Measurements from ENCODE around the gene ATG13.
"Not testable (repeated sequence)": the region's sequence is repeated elsewhere in the genome, so short reads cannot be mapped to it uniquely, and the experiment has no call there.

The ATG13 gene

GRCh38 chr11:46700241-46701077 is 83.1 kb downstream of the ATG13 start, which contains the start of the genes ARHGAP1 and ZNF408:
Gene ARHGAP1, minus strand, starts transcription at chr11:46700619. Its CDS starts 4,512 bp downstream, at chr11:46696107.
Gene ZNF408, plus strand, starts transcription at chr11:46701031. Its CDS starts 17 bp downstream, at chr11:46701048.
- H3K4me3 Mint-ChIP-seq: peak within 1 kb of the TSS; percentile 96
- no peaks in the 10 kb centered on the region for H3K9me3 Mint-ChIP-seq
- peak within 1 kb of the TSS; percentile 92 for H3K27ac Mint-ChIP-seq (ENCODE audit: low read depth)
- H3K27me3 Mint-ChIP-seq: no peaks in the 10 kb centered on the region
- H3K36me3 Mint-ChIP-seq (ENCODE audit: insufficient read depth): peaks cover 26% of the 10 kb centered on the region
- DNase-seq (ENCODE audit: low spot score in 2 of 2) (peak; percentile 98), ATAC-seq (replicated peaks; ENCODE audit: extremely low read depth, poor library complexity, severe bottlenecking) (peak; percentile 97)
- peaks cover 56% of the 10 kb centered on the region for H3K4me1 Mint-ChIP-seq

- ATAC-seq (replicated peaks; ENCODE audit: extremely low read depth, poor library complexity, severe bottlenecking): no peak
- no peaks in the 10 kb centered on the region for H3K9me3 Mint-ChIP-seq
- H3K4me3 Mint-ChIP-seq: peak overlapping the region; percentile 96
- no peak for DNase-seq (ENCODE audit: low spot score in 2 of 2)
- H3K36me3 Mint-ChIP-seq (ENCODE audit: insufficient read depth): peaks cover 31% of the 10 kb centered on the region
- peak overlapping the region; percentile 92 for H3K27ac Mint-ChIP-seq (ENCODE audit: low read depth)
- peaks cover 52% of the 10 kb centered on the region for H3K4me1 Mint-ChIP-seq
- no peaks in the 10 kb centered on the region for H3K27me3 Mint-ChIP-seq
Observed at GRCh38 chr11:46701078-46701654, 83.8 kb downstream of the ATG13 start.

- Mint-ChIP-seq H3K27ac (ENCODE audit: low read depth) (no peak overlapping the region), H3K36me3 (ENCODE audit: insufficient read depth) (peaks cover 38% of the 10 kb centered on the region), H3K9me3 (no peaks in the 10 kb centered on the region), H3K4me3 (no peak overlapping the region), H3K4me1 (peaks cover 35% of the 10 kb centered on the region), H3K27me3 (no peaks in the 10 kb centered on the region)
- DNase-seq (ENCODE audit: low spot score in 2 of 2) (no peak), ATAC-seq (replicated peaks; ENCODE audit: extremely low read depth, poor library complexity, severe bottlenecking) (no peak)
Observed at GRCh38 chr11:46705070-46705688, 87.8 kb downstream of the ATG13 start.

- Mint-ChIP-seq H3K9me3 (no peaks in the 10 kb centered on the region), H3K4me1 (peaks cover 23% of the 10 kb centered on the region), H3K4me3 (no peak overlapping the region), H3K27ac (ENCODE audit: low read depth) (peak overlapping the region; percentile 57), H3K27me3 (no peaks in the 10 kb centered on the region), H3K36me3 (ENCODE audit: insufficient read depth) (peaks cover 30% of the 10 kb centered on the region)
- DNase-seq (ENCODE audit: low spot score in 2 of 2) (no peak), ATAC-seq (replicated peaks; ENCODE audit: extremely low read depth, poor library complexity, severe bottlenecking) (no peak)
Observed at GRCh38 chr11:46706886-46707285, 89.5 kb downstream of the ATG13 start.

- not testable (repeated sequence) for DNase-seq (ENCODE audit: low spot score in 2 of 2); ATAC-seq (replicated peaks; ENCODE audit: extremely low read depth, poor library complexity, severe bottlenecking); H3K4me1 Mint-ChIP-seq; H3K9me3 Mint-ChIP-seq; H3K4me3 Mint-ChIP-seq; H3K27ac Mint-ChIP-seq (ENCODE audit: low read depth); H3K27me3 Mint-ChIP-seq
- H3K36me3 Mint-ChIP-seq (ENCODE audit: insufficient read depth): peaks cover 19% of the 10 kb centered on the region
Observed at GRCh38 chr11:46709351-46709750, 92.0 kb downstream of the ATG13 start.

GRCh38 chr11:46710821-46711269 is 93.5 kb downstream of the ATG13 start:
- H3K36me3 Mint-ChIP-seq (ENCODE audit: insufficient read depth): peaks cover 16% of the 10 kb centered on the region
- DNase-seq (ENCODE audit: low spot score in 2 of 2) (no peak), ATAC-seq (replicated peaks; ENCODE audit: extremely low read depth, poor library complexity, severe bottlenecking) (no peak)
- peaks cover 6% of the 10 kb centered on the region for H3K4me1 Mint-ChIP-seq
- no peak overlapping the region for H3K4me3 Mint-ChIP-seq
- no peaks in the 10 kb centered on the region for H3K9me3 Mint-ChIP-seq
- no peaks in the 10 kb centered on the region for H3K27me3 Mint-ChIP-seq
- no peak overlapping the region for H3K27ac Mint-ChIP-seq (ENCODE audit: low read depth)

GRCh38 chr11:46711303-46711702 is 94.0 kb downstream of the ATG13 start:
- Mint-ChIP-seq H3K4me1 (peaks cover 6% of the 10 kb centered on the region), H3K27ac (ENCODE audit: low read depth) (no peak overlapping the region), H3K4me3 (no peak overlapping the region), H3K36me3 (ENCODE audit: insufficient read depth) (peaks cover 12% of the 10 kb centered on the region), H3K9me3 (no peaks in the 10 kb centered on the region), H3K27me3 (no peaks in the 10 kb centered on the region)
- ATAC-seq (replicated peaks; ENCODE audit: extremely low read depth, poor library complexity, severe bottlenecking) (no peak), DNase-seq (ENCODE audit: low spot score in 2 of 2) (no peak)

GRCh38 chr11:46712874-46713576 is 95.7 kb downstream of the ATG13 start:
- no peaks in the 10 kb centered on the region for H3K27me3 Mint-ChIP-seq
- H3K4me3 Mint-ChIP-seq: no peak overlapping the region
- no peak for DNase-seq (ENCODE audit: low spot score in 2 of 2)
- no peak for ATAC-seq (replicated peaks; ENCODE audit: extremely low read depth, poor library complexity, severe bottlenecking)
- no peaks in the 10 kb centered on the region for H3K9me3 Mint-ChIP-seq
- peaks cover under 1% of the 10 kb centered on the region for H3K4me1 Mint-ChIP-seq
- H3K27ac Mint-ChIP-seq (ENCODE audit: low read depth): no peak overlapping the region
- peaks cover 3% of the 10 kb centered on the region for H3K36me3 Mint-ChIP-seq (ENCODE audit: insufficient read depth)

GRCh38 chr11:46717825-46718154 is 100.4 kb downstream of the ATG13 start:
- H3K36me3 Mint-ChIP-seq (ENCODE audit: insufficient read depth); H3K27ac Mint-ChIP-seq (ENCODE audit: low read depth); H3K4me3 Mint-ChIP-seq; ATAC-seq (replicated peaks; ENCODE audit: extremely low read depth, poor library complexity, severe bottlenecking); DNase-seq (ENCODE audit: low spot score in 2 of 2); H3K4me1 Mint-ChIP-seq; H3K9me3 Mint-ChIP-seq; H3K27me3 Mint-ChIP-seq: not testable (repeated sequence)

- H3K27ac Mint-ChIP-seq (ENCODE audit: low read depth): no peak overlapping the region
- H3K9me3 Mint-ChIP-seq: no peaks in the 10 kb centered on the region
- ATAC-seq (replicated peaks; ENCODE audit: extremely low read depth, poor library complexity, severe bottlenecking) (no peak), DNase-seq (ENCODE audit: low spot score in 2 of 2) (no peak)
- peaks cover 1% of the 10 kb centered on the region for H3K36me3 Mint-ChIP-seq (ENCODE audit: insufficient read depth)
- H3K4me1 Mint-ChIP-seq: peaks cover 7% of the 10 kb centered on the region
- no peak overlapping the region for H3K4me3 Mint-ChIP-seq
- no peaks in the 10 kb centered on the region for H3K27me3 Mint-ChIP-seq
Observed at GRCh38 chr11:46718155-46719019, 101.0 kb downstream of the ATG13 start.

GRCh38 chr11:46719048-46719542 is 101.7 kb downstream of the ATG13 start, which contains the start of gene F2:
Gene F2, plus strand, starts transcription at chr11:46719213. Its CDS starts 23 bp downstream, at chr11:46719236.
- peaks cover 1% of the 10 kb centered on the region for H3K36me3 Mint-ChIP-seq (ENCODE audit: insufficient read depth)
- H3K4me1 Mint-ChIP-seq: peaks cover 7% of the 10 kb centered on the region
- H3K27ac Mint-ChIP-seq (ENCODE audit: low read depth): no peak within 1 kb of the TSS
- ATAC-seq (replicated peaks; ENCODE audit: extremely low read depth, poor library complexity, severe bottlenecking) (no peak), DNase-seq (ENCODE audit: low spot score in 2 of 2) (no peak)
- no peak within 1 kb of the TSS for H3K4me3 Mint-ChIP-seq
- H3K27me3 Mint-ChIP-seq: no peaks in the 10 kb centered on the region
- H3K9me3 Mint-ChIP-seq: no peaks in the 10 kb centered on the region

Measured in central memory CD8-positive, alpha-beta T cell (primary cell).